HCT116 (cell line): ENCODE data around the gene DHCR7.

ENCODE experiments used
- CEBPB ChIP-seq: IDR thresholded peaks from 2 replicates; pipeline ENCODE4 v1.6.1; 2012; ENCODE audit warnings: low read depth
- EZH2phosphoT487 ChIP-seq: fragments of 200-600 bp; IDR thresholded peaks from 2 replicates; pipeline ENCODE4 v1.6.1; 2018; ENCODE audit warnings: antibody characterized with exemption, borderline replicate concordance
- SIN3A ChIP-seq: IDR thresholded peaks from 2 replicates; pipeline ENCODE4 v1.6.1; 2012; ENCODE audit warnings: low read depth
- ZNF274 ChIP-seq: fragments of 200-500 bp; sonication (Bioruptor generic); IDR thresholded peaks from 2 replicates; pipeline ENCODE4 v1.6.1; 2014; ENCODE audit warnings: mild to moderate bottlenecking, low read depth, low read length, inconsistent platforms
- TF ChIP-seq, protein P1 (sequence below), 3 experiments: fragments of 200-600 bp in 1 of 3; sonication (generic) in 1 of 3; IDR thresholded peaks in 2 of 3; conservative IDR thresholded peaks in 1 of 3; 2 replicates each; pipeline ENCODE4 v1.5.1; 2012 to 2017; ENCODE audit warnings: low read depth in 2 of 3, low read length in 2 of 3, antibody characterized with exemption in 1 of 3, borderline replicate concordance in 1 of 3, control low read depth in 1 of 3, mild to moderate bottlenecking in 1 of 3, mixed read lengths in 1 of 3, mixed run types in 1 of 3, moderate library complexity in 1 of 3; ENCODE audit not compliant: insufficient read depth in 1 of 3
- TF ChIP-seq, protein P2 (sequence below): IDR thresholded peaks from 2 replicates; pipeline ENCODE4 v1.6.1; 2012; ENCODE audit warnings: low read depth

DNA sequence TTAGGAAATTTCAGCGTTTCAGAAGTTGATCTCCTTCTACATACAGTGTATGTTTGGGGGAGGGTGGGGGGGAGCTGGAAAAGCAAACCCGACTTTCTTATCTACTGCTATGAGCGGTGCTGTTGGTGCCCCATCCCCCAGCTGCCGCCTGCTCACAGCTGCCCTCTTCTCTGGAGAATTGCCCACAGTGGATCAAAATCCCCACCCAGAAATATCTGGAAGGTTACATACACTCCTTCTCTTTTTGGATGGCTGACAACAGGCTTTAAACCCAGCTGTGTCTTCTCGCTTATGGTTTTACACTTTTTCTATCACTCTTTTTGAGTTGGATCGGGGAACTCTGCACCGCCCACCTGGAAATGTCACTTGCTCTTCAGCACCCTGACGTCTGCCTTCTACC is 56.4 kb downstream of the DHCR7 start:
- TF ChIP-seq, protein P1, sequence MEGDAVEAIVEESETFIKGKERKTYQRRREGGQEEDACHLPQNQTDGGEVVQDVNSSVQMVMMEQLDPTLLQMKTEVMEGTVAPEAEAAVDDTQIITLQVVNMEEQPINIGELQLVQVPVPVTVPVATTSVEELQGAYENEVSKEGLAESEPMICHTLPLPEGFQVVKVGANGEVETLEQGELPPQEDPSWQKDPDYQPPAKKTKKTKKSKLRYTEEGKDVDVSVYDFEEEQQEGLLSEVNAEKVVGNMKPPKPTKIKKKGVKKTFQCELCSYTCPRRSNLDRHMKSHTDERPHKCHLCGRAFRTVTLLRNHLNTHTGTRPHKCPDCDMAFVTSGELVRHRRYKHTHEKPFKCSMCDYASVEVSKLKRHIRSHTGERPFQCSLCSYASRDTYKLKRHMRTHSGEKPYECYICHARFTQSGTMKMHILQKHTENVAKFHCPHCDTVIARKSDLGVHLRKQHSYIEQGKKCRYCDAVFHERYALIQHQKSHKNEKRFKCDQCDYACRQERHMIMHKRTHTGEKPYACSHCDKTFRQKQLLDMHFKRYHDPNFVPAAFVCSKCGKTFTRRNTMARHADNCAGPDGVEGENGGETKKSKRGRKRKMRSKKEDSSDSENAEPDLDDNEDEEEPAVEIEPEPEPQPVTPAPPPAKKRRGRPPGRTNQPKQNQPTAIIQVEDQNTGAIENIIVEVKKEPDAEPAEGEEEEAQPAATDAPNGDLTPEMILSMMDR (IDR thresholded peaks at IDR 0.05 in 2 of 3, conservative IDR thresholded peaks at IDR 0.05 in 1 of 3; ENCODE audit: borderline replicate concordance in 1 of 3, insufficient read depth in 1 of 3, low read depth in 2 of 3, low read length in 2 of 3), result no peak
- no peak for TF ChIP-seq ZNF274
- no peak for TF ChIP-seq EZH2phosphoT487
- TF ChIP-seq CEBPB, result no peak
- TF ChIP-seq, protein P2, sequence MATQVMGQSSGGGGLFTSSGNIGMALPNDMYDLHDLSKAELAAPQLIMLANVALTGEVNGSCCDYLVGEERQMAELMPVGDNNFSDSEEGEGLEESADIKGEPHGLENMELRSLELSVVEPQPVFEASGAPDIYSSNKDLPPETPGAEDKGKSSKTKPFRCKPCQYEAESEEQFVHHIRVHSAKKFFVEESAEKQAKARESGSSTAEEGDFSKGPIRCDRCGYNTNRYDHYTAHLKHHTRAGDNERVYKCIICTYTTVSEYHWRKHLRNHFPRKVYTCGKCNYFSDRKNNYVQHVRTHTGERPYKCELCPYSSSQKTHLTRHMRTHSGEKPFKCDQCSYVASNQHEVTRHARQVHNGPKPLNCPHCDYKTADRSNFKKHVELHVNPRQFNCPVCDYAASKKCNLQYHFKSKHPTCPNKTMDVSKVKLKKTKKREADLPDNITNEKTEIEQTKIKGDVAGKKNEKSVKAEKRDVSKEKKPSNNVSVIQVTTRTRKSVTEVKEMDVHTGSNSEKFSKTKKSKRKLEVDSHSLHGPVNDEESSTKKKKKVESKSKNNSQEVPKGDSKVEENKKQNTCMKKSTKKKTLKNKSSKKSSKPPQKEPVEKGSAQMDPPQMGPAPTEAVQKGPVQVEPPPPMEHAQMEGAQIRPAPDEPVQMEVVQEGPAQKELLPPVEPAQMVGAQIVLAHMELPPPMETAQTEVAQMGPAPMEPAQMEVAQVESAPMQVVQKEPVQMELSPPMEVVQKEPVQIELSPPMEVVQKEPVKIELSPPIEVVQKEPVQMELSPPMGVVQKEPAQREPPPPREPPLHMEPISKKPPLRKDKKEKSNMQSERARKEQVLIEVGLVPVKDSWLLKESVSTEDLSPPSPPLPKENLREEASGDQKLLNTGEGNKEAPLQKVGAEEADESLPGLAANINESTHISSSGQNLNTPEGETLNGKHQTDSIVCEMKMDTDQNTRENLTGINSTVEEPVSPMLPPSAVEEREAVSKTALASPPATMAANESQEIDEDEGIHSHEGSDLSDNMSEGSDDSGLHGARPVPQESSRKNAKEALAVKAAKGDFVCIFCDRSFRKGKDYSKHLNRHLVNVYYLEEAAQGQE, result no peak
- TF ChIP-seq SIN3A, result no peak
